ENCODE data around the gene C14orf132.

C14orf132 gene

GRCh38 chr14:96126339-96126782 lies 87.2 kb downstream of the C14orf132 start:
- no peak for TF ChIP-seq CTCF (IDR thresholded peaks at IDR 0.05; ENCODE audit: low read depth, low read length, missing control alignments)
- no peak for DNase-seq (ENCODE audit: low read depth)
- no peak overlapping the region for H3K4me3 ChIP-seq (ENCODE audit: low read depth, low read length)

GRCh38 chr14:96126783-96127271 lies 87.7 kb downstream of the C14orf132 start:
- DNase-seq (ENCODE audit: low read depth), result no peak
- no peak overlapping the region for H3K4me3 ChIP-seq (ENCODE audit: low read depth, low read length)
- TF ChIP-seq CTCF (IDR thresholded peaks at IDR 0.05; ENCODE audit: low read depth, low read length, missing control alignments), result no peak

GRCh38 chr14:96129128-96129736 lies 90.1 kb downstream of the C14orf132 start:
- no peak for DNase-seq (ENCODE audit: low read depth)
- H3K4me3 ChIP-seq (ENCODE audit: low read depth, low read length), result no peak overlapping the region
- TF ChIP-seq CTCF (IDR thresholded peaks at IDR 0.05; ENCODE audit: low read depth, low read length, missing control alignments), result no peak

- no peak for TF ChIP-seq CTCF (IDR thresholded peaks at IDR 0.05; ENCODE audit: low read depth, low read length, missing control alignments)
- no peak overlapping the region for H3K4me3 ChIP-seq (ENCODE audit: low read depth, low read length)
- DNase-seq (ENCODE audit: low read depth), result no peak
Measured at GRCh38 chr14:96130391-96130790, 91.2 kb downstream of the C14orf132 start.

- no peak for DNase-seq (ENCODE audit: low read depth)
- no peak overlapping the region for H3K4me3 ChIP-seq (ENCODE audit: low read depth, low read length)
- no peak for TF ChIP-seq CTCF (IDR thresholded peaks at IDR 0.05; ENCODE audit: low read depth, low read length, missing control alignments)
Measured at GRCh38 chr14:96130854-96131253, 91.7 kb downstream of the C14orf132 start.

- TF ChIP-seq CTCF (IDR thresholded peaks at IDR 0.05; ENCODE audit: low read depth, low read length, missing control alignments), result no peak
- no peak for DNase-seq (ENCODE audit: low read depth)
Measured at GRCh38 chr14:96131836-96132235, 92.7 kb downstream of the C14orf132 start.

GRCh38 chr14:96134508-96134907 lies 95.3 kb downstream of the C14orf132 start:
- no peak for DNase-seq (ENCODE audit: low read depth)
- no peak overlapping the region for H3K4me3 ChIP-seq (ENCODE audit: low read depth, low read length)
- no peak for TF ChIP-seq CTCF (IDR thresholded peaks at IDR 0.05; ENCODE audit: low read depth, low read length, missing control alignments)

More at GRCh38 chr14:96131836-96132235, 92.7 kb downstream of the C14orf132 start:
- H3K4me3 ChIP-seq (ENCODE audit: low read depth, low read length), result no peak overlapping the region
